ENCODE results near the gene SMIM26.

The SMIM26 gene

GRCh38 chr20:18578581-18578980 lies 11.3 kb downstream of the SMIM26 start:
- no peak for TF ChIP-seq CTCF (IDR thresholded peaks at IDR 0.05; ENCODE audit: low read depth, low read length, missing control alignments)
- no peak for DNase-seq (ENCODE audit: low read depth)

GRCh38 chr20:18580012-18580411 lies 12.8 kb downstream of the SMIM26 start:
- no peak for DNase-seq (ENCODE audit: low read depth)
- no peak for TF ChIP-seq CTCF (IDR thresholded peaks at IDR 0.05; ENCODE audit: low read depth, low read length, missing control alignments)
- no peak overlapping the region for H3K4me3 ChIP-seq (ENCODE audit: low read depth, low read length)

More at GRCh38 chr20:18578581-18578980, 11.3 kb downstream of the SMIM26 start:
- no peak overlapping the region for H3K4me3 ChIP-seq (ENCODE audit: low read depth, low read length)

GRCh38 chr20:18585134-18585533 lies 17.9 kb downstream of the SMIM26 start:
- no peak for TF ChIP-seq CTCF (IDR thresholded peaks at IDR 0.05; ENCODE audit: low read depth, low read length, missing control alignments)
- DNase-seq (ENCODE audit: low read depth): no peak
- H3K4me3 ChIP-seq (ENCODE audit: low read depth, low read length): no peak overlapping the region

GRCh38 chr20:18587665-18588573 lies 20.7 kb downstream of the SMIM26 start, which contains the start of gene DTD1:
TSS of gene DTD1 (plus strand) at chr20:18588054. CDS start at chr20:18588073, 19 bp downstream.
- peak; percentile 60 for DNase-seq (ENCODE audit: low read depth)
- peak; percentile 68 for TF ChIP-seq CTCF (IDR thresholded peaks at IDR 0.05; ENCODE audit: low read depth, low read length, missing control alignments)
- H3K4me3 ChIP-seq (ENCODE audit: low read depth, low read length): peak within 1 kb of the TSS; percentile 85

GRCh38 chr20:18588574-18588933 lies 21.3 kb downstream of the SMIM26 start:
- H3K4me3 ChIP-seq (ENCODE audit: low read depth, low read length): peak overlapping the region; percentile 85
- no peak for TF ChIP-seq CTCF (IDR thresholded peaks at IDR 0.05; ENCODE audit: low read depth, low read length, missing control alignments)
- DNase-seq (ENCODE audit: low read depth): no peak

- DNase-seq (ENCODE audit: low read depth): no peak
- no peak for TF ChIP-seq CTCF (IDR thresholded peaks at IDR 0.05; ENCODE audit: low read depth, low read length, missing control alignments)
- no peak overlapping the region for H3K4me3 ChIP-seq (ENCODE audit: low read depth, low read length)
These were observed 22.9 kb downstream of the SMIM26 start for GRCh38 chr20:18589941-18590674.

Measured in GM12864 (cell line).